Fibroblast of villous mesenchyme (primary cell): ENCODE results near the gene THEMIS2. TPM values are rescaled to one million over a fixed set of nuclear protein-coding genes. Genes with fewer than 3 reads are reported as not detected.
"Not testable (repeated sequence)": the region's sequence is repeated elsewhere in the genome, so short reads cannot be mapped to it uniquely, and the experiment has no call there.

Source experiments
- DNase-seq: peaks from one replicate; pipeline ENCODE4 v3.0.0-alpha.2; 2010; ENCODE audit warnings: low read depth
- H3K4me3 ChIP-seq: 2 replicates; pipeline ENCODE4 v1.5.1; 2011; ENCODE audit warnings: low read depth, mild to moderate bottlenecking, low read length
- CTCF ChIP-seq: IDR thresholded peaks from 2 replicates; pipeline ENCODE4 v1.5.1; 2012; ENCODE audit warnings: low read depth, mild to moderate bottlenecking, low read length; ENCODE audit not compliant: insufficient read depth
- total RNA-seq: library from RNA; depleted of rRNA; stranded (reverse); fragments of >200 nt; gene quantifications from 2 replicates; pipeline ENCODE4 v1.2.3, GENCODE V29; 2012

THEMIS2 gene
- total RNA-seq, 1 donor = 3.0 TPM

- no peak overlapping the region for H3K4me3 ChIP-seq
- DNase-seq = peak; percentile 13
- no peak for TF ChIP-seq CTCF
Observed at GRCh38 chr1:27832762-27833161, 39.6 kb upstream of the THEMIS2 start.

GRCh38 chr1:27833470-27833869, 38.9 kb upstream of the THEMIS2 start:
- DNase-seq = no peak
- no peak for TF ChIP-seq CTCF
- no peak overlapping the region for H3K4me3 ChIP-seq

- H3K4me3 ChIP-seq = no peak overlapping the region
- DNase-seq = no peak
- no peak for TF ChIP-seq CTCF
Observed at GRCh38 chr1:27835046-27835445, 37.3 kb upstream of the THEMIS2 start.

- no peak for DNase-seq
- H3K4me3 ChIP-seq = no peak overlapping the region
- no peak for TF ChIP-seq CTCF
Observed at GRCh38 chr1:27835501-27835900, 36.8 kb upstream of the THEMIS2 start.

GRCh38 chr1:27849951-27850350, 22.4 kb upstream of the THEMIS2 start:
- no peak for DNase-seq
- TF ChIP-seq CTCF = no peak
- H3K4me3 ChIP-seq = no peak overlapping the region

GRCh38 chr1:27855085-27855484, 17.3 kb upstream of the THEMIS2 start:
- no peak overlapping the region for H3K4me3 ChIP-seq
- TF ChIP-seq CTCF = no peak
- no peak for DNase-seq

- no peak for TF ChIP-seq CTCF
- H3K4me3 ChIP-seq = no peak overlapping the region
- no peak for DNase-seq
Observed at GRCh38 chr1:27856561-27857343, 15.6 kb upstream of the THEMIS2 start.

GRCh38 chr1:27857552-27857951, 14.8 kb upstream of the THEMIS2 start:
- DNase-seq, H3K4me3 ChIP-seq: not testable (repeated sequence)
